Measurements from ENCODE around the gene ARMS2.

The ARMS2 gene

DNA sequence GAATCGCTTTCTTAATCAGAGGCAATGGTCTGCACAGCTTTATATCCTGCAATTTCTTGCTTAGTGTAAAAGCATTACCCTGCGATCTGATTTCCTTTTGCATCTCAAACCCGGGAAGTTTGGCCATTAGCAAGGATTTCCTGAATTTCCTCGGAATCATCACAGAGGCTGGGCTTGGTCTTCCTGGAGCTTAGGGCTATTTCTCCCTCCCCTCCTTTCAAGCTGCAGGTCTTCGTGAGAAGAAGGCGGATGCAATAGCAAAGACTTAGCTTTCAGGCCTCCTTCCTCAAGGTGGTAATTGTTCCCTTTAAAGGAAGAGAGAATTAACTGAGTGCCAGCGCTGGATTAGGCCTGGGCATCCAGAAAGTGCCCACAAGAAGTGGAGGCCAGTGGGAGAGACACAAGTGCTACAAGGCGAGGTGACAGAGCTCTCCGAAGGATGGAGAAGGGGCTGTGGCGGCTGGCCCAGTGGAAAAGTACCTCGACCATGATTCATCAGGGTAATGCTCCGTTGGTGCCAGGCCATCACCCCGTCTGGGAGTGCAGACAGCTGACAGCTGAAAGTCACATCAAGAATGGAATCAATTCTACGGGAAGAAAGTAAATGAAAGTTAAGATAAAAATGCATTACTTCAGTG is 4.0 kb upstream of the ARMS2 start:
- DNase-seq (ENCODE audit: low spot score): no peak

DNA sequence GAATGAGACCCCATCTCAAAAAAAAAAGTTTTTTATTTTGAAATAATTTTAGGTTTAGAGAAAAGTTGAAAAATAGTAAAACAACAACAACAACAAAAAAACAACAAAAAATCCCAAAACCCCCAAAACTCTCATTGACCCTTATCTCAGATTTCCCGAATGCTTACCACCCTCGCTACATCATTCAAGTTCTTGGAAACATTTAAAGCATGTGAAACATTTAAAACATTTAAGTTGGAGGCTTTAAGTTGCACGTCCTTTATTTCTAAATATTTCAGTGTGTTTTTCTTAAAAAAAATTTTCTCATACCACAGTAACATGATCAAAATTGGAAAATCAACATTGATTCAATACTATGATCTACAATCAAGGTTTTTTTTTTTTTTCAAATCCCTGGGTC is 382 bp upstream of the ARMS2 start:
- DNase-seq (ENCODE audit: low spot score): no peak

DNA sequence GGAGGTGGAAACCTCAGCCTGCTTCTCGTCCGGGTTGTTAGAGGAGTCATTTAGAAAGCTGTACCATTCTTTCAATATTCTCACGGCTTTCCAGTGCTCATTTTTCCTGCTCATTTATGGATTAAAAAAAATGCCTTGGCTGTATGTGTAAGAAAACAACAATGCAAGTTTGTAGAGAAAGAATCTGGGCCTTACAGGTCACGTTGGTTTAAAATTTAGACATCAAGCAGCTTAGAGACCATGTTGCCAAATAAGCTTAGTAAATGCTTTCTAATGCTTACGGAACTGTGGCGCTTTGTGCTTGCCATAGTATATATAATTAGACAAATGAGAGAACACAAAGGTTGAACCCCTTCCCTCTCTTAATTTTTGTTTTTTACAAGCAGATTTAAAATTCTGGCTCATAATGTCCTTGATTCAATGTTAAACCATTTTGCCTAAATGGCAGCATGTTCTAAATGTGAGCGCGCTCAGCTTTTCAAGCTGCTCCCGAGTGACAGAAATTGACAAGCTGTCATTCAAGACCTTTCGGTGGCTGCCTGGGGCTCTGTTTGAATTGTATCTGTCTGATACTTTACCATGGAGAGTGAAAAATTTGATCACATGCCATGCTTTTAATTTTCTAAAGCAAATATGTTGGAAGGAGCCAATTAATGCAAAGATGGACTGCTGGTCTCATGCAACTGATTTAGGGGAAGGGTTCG is 1.1 kb downstream of the ARMS2 start:
- DNase-seq (ENCODE audit: low spot score): no peak

DNA sequence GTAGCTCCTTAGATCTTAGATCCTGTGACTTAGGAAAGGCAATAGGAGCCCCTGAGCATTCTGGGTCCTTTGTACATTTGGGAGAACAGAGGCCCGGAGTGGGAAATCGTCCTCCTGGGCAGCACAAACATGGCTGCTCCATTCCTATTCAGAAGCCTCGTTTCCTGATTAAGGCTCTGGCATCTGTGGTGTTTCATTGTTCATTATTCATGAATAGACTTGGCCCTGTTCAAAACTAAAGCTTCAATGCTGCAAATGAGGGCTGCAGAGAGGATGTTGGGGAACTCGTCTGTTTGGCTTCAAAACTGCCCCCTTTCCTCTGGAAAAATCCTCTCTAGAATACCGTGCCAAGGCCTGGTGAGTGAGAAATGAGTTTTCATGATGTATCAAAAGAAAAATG is 3.5 kb downstream of the ARMS2 start:
- DNase-seq (ENCODE audit: low spot score): no peak

DNA sequence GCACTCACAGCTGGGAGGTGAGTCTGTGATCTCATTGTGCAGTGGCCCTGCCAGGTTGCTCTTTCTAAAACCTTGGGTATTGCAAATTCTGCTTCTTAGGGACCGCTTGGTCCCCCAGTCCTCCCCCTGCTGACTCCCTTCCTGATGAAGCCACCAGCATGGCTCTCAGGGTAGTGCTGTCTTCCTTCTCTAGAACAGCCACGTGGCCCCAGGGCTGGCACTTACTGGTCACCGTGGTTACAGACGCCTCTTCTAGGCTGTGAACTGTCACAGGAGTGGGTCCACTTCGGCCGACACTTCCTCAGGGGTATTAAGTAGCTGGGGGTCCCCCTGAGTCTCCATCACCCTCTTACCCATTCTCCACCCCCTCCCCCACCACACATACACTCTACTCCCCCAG is 4.2 kb downstream of the ARMS2 start:
- no peak for DNase-seq (ENCODE audit: low spot score)

DNA sequence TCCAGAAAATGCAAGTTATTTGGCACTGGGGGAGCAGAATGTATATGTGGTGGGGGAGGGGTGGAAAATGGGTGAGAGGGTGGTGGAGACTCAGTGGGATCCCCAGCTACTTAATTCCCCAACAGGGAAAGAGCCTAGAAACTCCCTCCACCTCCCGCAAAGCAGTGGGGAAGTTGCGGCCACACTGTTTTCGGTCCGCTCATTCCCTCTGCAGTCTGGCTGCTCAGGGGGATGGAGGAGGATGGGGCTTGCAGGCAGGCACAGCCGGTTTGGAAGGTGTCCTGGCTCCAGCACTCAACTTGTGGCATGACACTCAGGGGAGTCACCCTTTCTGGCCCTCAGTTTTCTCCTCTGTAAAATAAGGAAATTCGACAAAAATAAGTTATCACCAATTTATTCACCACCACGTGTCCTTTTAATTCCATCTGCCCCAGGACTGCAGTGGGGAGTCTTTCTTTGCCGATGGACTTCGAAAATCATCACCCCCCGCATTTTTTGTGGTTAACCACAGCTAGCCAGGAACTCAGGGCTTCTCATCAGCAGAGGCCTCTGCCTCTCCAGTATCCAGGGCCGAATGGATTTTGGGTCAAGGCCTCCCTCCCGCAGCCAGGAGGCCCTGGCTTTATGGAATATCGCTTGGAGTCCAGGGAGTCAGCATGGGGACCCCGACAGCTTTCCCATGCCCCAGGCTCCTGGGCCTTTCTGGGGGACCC is 5.3 kb downstream of the ARMS2 start:
- no peak for DNase-seq (ENCODE audit: low spot score)

DNA sequence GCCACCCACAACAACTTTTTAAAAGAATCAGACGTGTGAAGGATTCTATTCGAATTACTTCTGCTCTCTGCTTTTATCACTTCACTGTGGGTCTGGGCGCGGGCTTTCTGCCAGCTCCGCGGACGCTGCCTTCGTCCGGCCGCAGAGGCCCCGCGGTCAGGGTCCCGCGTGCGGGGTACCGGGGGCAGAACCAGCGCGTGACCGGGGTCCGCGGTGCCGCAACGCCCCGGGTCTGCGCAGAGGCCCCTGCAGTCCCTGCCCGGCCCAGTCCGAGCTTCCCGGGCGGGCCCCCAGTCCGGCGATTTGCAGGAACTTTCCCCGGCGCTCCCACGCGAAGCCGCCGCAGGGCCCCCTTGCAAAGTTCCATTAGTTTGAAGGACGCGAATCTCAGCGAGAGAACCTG is 6.4 kb downstream of the ARMS2 start:
- no peak for DNase-seq (ENCODE audit: low spot score)

DNA sequence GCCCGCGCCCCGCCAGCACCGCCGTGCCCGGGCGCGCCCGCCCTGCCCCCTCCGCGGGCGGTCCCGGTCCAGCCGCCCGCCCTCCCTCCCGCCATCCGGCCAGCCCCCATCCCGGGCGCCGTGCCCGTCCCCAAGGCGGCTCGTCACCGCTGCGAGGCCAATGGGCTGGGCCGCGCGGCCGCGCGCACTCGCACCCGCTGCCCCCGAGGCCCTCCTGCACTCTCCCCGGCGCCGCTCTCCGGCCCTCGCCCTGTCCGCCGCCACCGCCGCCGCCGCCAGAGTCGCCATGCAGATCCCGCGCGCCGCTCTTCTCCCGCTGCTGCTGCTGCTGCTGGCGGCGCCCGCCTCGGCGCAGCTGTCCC is 6.9 kb downstream of the ARMS2 start, which contains the start of gene HTRA1:
HTRA1 (plus strand) TSS at position 187 of the 362 bp plus-strand sequence; CDS start at position 287, 100 bp downstream.
- DNase-seq (ENCODE audit: low spot score): peak; percentile 78

DNA sequence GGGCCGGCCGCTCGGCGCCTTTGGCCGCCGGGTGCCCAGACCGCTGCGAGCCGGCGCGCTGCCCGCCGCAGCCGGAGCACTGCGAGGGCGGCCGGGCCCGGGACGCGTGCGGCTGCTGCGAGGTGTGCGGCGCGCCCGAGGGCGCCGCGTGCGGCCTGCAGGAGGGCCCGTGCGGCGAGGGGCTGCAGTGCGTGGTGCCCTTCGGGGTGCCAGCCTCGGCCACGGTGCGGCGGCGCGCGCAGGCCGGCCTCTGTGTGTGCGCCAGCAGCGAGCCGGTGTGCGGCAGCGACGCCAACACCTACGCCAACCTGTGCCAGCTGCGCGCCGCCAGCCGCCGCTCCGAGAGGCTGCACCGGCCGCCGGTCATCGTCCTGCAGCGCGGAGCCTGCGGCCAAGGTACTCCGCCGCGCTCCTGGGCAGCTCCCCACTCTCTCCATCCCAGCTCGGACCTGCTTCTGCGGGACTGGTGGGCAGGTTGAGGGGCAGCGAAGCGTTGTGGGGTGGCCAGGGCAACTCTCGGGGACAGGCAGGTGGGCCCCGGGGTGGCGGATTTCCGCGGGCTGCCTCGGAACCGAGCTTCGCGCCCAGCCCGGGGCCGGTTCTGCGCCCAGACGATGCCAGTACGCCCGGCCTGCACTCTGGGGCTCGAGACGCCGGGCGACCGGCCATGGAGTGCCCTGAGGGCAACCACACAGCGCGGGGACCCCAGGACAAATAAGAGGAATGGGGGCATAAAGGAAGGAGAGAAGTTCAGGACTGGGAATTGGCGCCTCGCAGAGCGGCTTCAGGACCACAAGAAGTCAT is 7.5 kb downstream of the ARMS2 start:
- no peak for DNase-seq (ENCODE audit: low spot score)

DNA sequence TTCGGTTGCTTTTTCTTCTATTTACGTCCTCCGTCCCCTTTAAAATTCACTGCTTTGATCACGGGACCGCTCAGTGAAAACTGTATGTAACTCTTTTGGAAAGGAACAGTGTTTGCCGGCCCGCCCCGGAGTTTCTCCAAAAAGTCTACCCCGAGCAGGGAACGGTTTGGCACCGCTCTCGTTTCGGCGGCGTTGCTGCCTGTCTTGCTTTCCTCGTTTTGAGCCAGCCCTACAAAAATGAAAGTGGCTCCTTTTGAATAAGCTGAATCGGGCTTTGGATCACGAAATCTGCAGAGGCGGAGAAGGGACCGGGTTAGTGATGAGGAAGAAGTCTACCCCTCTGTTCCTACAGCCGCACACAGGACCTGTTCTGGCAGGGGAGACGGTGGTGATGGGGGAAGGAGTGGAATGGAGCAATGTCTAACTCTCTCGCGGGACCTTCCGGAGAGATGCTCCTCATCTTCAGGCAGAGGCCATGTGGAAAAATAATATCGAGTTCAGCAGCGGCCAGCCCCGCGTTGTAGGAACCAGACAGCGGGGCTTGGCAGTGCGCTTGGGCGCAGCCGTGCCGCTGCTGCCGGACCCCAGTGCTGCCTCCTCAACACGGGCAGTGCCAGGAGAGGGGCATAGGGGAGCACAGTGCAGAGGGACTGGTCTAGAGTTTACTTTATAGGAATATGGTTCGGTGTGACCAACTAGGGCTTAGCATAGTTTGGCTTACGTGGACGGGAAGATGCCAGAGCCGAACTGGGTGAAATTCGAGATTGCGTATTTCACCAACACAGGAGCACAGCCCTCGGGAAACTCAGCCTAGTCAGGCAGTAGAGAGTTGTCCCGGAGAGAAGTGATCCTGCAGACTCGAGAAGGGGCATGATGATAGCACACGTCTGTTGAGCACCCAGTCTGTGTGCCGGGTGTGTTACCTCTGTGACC is 8.3 kb downstream of the ARMS2 start:
- no peak for DNase-seq (ENCODE audit: low spot score)

DNA sequence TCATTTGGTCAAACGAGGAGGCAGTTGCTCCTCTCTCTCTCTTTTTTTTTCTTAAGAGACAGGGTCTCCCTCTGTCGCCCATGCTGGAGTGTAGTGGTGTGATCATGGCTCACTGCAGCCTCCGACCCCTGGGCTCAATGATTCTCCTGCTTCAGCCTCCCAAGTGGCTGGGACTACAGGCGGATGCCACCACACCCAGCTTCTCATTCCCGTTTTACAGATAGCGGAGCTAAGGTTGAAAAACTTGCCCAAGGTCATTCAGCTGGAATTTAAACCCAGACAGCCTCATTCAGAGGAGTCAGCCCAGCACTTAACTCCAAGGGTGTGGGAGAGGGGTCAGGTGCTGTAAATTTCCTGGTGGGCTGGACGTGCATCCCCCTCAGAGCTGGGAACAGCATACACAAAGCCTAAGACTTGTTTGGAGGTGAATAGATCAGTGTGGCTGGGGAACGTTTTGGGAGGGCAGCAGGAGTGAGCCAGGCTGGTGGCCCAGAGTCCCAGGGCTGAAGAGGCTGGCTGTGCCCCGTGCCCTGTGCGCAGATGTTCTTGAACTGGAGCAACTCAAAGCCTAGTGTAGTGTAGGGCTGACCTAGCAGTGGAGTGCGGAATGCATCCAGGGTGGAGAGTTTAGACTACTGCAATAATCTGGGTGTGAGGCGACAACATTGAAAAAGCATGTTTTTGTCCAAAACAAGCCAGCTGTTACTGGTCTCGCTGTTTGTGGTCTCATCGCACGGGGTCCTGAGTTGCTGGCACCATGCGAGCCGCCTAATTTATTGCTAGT is 9.2 kb downstream of the ARMS2 start:
- DNase-seq (ENCODE audit: low spot score): no peak

DNA sequence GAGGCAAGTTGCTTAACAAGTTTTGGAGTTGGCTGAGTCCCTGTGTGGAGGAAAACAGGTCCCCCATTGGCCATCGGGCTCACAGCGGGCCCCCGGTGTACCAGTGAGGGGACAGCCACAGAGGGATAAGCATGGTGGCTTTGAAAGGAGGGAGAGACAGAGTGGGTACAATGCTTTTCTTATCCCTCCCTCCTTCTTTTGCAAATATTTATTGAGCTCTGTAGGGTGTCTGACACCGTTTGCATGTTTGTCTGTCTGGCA is 9.7 kb downstream of the ARMS2 start:
- no peak for DNase-seq (ENCODE audit: low spot score)

DNA sequence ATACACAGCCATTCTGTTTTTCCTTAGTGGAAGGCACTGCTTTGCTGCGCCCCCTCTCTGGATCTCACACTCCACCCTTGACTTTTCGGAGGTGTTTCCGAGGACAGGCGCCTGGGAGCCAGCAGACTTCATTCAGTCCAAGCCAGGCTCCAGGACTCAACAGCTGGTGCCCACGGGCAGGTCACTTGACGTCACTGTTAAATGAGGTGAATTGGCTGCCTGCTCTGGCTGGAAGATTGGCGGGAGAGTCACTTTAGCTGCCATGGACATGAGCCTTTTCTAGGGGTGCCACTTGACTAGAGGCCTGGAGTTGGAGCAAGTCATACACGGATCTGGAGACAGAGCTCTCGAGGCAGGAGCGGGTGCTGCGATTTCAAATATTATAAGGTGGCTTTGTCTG is 10.1 kb downstream of the ARMS2 start:
- DNase-seq (ENCODE audit: low spot score): no peak

DNA sequence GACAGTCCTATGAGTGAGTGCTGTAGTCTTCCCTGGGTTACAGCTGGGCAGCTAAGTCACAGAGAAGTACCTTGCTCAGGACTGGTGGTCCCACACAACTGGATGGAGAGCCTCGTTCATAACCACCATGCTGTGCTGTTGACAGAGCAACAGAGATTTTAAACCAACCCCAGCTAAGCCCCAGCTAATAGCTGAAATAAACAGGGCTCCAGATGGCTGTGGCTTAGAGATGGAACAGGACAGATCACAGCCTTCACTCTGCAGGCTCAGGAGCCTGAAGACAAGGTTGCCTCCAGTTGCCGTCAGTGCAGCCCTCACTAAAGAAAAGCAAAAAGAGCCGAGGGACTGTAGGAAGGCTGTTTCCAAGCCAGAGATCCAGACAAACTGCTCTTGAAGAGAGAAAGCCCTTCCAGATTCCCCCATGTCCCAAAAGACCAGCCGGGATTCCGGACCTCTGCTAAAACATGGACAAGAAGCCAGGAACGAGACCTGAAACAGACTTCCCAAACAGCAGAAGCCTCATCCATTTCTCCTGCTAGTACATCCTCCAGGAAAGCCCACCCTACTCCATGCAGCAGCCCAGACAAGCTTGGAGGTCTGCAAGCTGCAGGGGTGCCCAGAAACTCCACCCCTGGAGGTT is 11.1 kb downstream of the ARMS2 start:
- no peak for DNase-seq (ENCODE audit: low spot score)

DNA sequence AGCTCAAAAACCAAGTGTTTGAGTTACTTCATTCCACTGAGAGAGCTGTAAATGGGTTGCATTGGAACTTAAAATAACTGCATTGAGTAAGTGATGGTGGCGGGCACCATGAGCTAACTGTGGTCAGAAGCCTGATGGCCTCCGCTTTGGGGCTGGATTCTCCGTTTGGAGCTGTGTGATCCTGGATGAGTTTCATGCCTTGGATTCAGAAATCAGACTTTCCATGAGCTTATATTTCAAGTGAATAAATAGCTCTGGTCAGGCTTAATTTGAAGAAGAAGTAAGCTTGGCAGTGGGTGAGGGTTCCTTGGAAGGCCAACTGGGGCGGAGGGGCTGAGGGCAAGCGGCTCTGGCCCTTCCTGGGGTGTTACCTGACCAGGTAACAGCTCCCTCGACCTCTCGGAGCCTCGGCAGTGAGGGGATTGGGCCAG is 12.5 kb downstream of the ARMS2 start:
- no peak for DNase-seq (ENCODE audit: low spot score)

DNA sequence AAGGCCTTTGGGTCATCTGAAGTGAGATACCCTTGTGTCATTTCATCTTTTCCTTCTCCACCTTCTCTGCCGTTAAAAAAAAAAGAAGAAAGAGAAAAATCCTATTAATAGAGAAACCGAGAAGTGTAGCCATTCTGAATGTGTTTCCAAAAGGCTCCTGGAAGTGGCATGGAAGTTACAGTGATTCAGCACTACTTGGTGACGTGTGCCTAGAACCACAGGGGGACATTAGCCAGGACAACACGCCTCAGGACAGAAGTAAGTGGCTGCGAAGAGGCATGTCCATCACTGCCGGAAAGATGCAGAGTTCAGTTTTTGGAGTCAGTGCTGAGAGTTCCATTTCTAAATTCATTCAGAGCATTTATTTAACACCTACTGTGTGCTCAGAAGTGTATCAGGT is 13.2 kb downstream of the ARMS2 start:
- DNase-seq (ENCODE audit: low spot score): no peak

DNA sequence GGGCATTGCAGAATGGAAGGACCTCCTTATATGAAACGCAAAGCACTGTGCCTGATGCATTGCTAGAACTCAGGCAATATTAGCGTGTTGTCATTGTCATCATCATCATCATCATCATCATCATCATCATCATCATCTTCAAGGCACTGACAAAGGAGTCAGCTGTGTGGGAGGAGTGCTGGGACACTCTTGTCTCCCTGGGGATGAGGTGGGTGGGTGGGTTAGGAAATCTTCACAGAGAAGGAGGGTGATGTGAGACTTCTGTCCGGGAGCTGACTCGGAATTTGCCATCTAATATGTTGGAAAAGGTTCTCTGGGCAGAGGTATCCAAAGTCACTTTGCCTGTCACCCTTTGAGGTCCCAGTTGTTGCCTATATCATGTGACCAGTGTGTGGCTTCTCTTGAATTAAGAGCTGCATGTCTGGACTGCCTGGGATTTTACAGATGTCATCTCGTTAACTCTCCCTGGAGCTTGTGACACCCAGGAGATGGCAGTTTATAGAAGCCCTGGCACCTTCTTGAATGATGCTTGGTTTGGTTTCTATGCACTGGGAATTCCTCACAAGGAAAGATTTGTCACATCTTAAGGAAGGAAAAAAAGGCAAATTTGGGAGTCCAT is 14.0 kb downstream of the ARMS2 start:
- no peak for DNase-seq (ENCODE audit: low spot score)

DNA sequence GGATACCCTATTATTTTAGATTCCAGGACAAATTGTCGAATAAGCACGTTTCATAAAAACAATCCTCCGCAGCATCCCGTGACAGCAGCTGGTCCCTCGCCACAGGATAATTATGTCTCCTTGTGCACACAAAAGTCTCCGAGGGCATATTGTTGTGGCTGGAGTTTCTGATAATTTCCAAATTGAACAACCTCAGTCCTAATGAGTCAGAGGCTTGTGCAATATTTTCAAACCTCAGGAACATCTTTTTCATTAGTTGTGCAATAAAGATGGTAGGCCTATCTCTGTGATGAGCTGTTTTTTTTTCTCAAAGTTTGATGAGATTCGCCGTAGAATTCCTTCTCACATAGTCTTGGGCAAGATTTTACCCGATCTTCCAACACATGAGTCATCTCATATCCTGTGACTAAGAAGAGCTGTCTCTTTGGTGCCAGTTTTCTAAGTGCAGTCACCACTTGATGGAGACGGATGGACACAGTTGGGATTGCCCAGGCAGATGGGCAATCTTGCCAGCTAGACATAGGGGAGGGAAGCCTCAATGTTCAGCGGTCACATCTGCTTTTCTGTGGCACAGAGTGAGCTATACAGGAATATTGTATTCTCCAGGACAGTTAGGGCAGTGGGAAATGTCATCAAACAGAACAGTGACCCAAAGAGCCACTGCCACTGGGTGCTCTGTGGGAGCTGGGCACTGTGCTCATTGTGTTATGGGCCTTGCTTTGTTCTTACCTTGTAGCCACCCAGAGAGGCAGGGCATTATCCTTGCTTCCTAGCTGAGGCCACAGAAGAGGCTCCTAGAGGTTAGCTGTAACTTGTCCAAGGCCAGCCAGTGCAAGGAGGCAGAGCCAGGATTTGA is 14.7 kb downstream of the ARMS2 start:
- no peak for DNase-seq (ENCODE audit: low spot score)

DNA sequence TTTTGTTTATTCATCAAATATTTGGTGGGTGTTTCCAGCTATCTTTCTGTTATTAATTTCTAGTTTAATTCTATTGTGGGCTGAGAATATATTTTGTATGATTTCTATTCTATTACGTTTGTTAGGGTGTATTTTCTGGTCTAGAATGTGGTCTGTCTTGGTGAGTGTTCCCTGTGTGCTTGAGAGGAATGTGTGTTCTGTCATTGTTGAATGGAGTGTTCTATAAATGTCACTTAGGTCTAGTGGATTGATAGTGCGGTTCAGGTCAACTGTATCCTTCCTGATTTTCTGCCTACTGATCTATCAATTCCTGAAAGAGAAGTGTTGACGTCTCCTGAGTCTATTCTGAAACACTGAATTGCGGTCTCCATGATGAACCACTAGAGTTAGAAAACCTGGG is 15.4 kb downstream of the ARMS2 start:
- DNase-seq (ENCODE audit: low spot score): no peak

All from ecto neural progenitor cell (in vitro differentiated cells).